HepG2 (cell line): Measurements from ENCODE around the gene PPP2R5C. TPM values are rescaled to one million over a fixed set of nuclear protein-coding genes. Genes with fewer than 3 reads are reported as not detected.

Experiments used
- AHDC1 ChIP-seq: sonication (generic); formaldehyde crosslinking; IDR thresholded peaks from 2 replicates; pipeline ENCODE4 v1.5.1; 2020; ENCODE audit warnings: mild to moderate bottlenecking, missing genetic modification reagents, borderline replicate concordance
- BCLAF1 ChIP-seq: fragments of 450-650 bp; IDR thresholded peaks from 2 replicates; pipeline ENCODE4 v1.6.1; 2017; ENCODE audit warnings: mild to moderate bottlenecking
- CSRNP1 ChIP-seq: sonication (generic); formaldehyde crosslinking; IDR thresholded peaks from 2 replicates; pipeline ENCODE4 v1.8.1; 2023; ENCODE audit warnings: mild to moderate bottlenecking, missing genetic modification reagents
- GZF1 ChIP-seq: sonication (generic); formaldehyde crosslinking; IDR thresholded peaks from 2 replicates; pipeline ENCODE4 v1.5.1; 2020; ENCODE audit warnings: mild to moderate bottlenecking, missing genetic modification reagents
- RFX3 ChIP-seq: IDR thresholded peaks from 2 replicates; pipeline ENCODE4 v1.6.1; 2016; ENCODE audit warnings: missing biosample characterization, missing genetic modification reagents
- ZFP1 ChIP-seq: IDR thresholded peaks from 2 replicates; pipeline ENCODE4 v1.6.1; 2016
- ZNF407 ChIP-seq: sonication (generic); formaldehyde crosslinking; IDR thresholded peaks from one replicate; pipeline ENCODE4 v1.5.1; 2020; ENCODE audit warnings: mild to moderate bottlenecking, missing genetic modification reagents; ENCODE audit errors: not compliant biosample characterization
- ZNF768 ChIP-seq: sonication (generic); formaldehyde crosslinking; IDR thresholded peaks from 2 replicates; pipeline ENCODE4 v1.4.0; 2020; ENCODE audit warnings: missing genetic modification reagents
- ZSCAN5A ChIP-seq: sonication (generic); formaldehyde crosslinking; IDR thresholded peaks from 2 replicates; pipeline ENCODE4 v1.8.0; 2022; ENCODE audit warnings: mild to moderate bottlenecking, missing genetic modification reagents, borderline replicate concordance
- polyA plus RNA-seq, 8 experiments: library from polyadenylated mRNA; depleted of rRNA in 3 of 8; stranded (reverse) in 7 of 8; unstranded in 1 of 8; fragments of >200 nt; fragmentation: Illumina TruSeq in 4 of 8; extraction: Trizol in 4 of 8; gene quantifications; 2 replicates each; pipeline versions ENCODE4 v1.2.1 to v1.2.3, GENCODE V29; 2011 to 2016; ENCODE audit warnings: low read depth in 4 of 8, missing spikeins in 1 of 8, mixed read lengths in 1 of 8; ENCODE audit not compliant: insufficient read depth in 1 of 8
- total RNA-seq, 5 experiments: library from RNA; depleted of rRNA; stranded (reverse); fragments of >200 nt; fragmentation: Illumina TruSeq; extraction: Trizol; gene quantifications; 2 replicates each; pipeline ENCODE4 v1.2.3, GENCODE V29; 2016; ENCODE audit warnings: low read depth in 1 of 5

PPP2R5C gene
- total and polyA plus RNA-seq, 2 of the 13 experiments (the other 11 are each of a cell fraction or from before 2014, with no cell fraction given) = 74.3 to 78.5 TPM

- TF ChIP-seq BCLAF1 (no peak), RFX3 (CRISPR knock-in tag) (no peak), ZSCAN5A (no peak), ZNF407 (CRISPR knock-in tag) (no peak), ZFP1 (no peak), GZF1 (CRISPR knock-in tag) (no peak), CSRNP1 (CRISPR knock-in tag) (no peak), ZNF768 (CRISPR knock-in tag) (no peak), AHDC1 (no peak)
Observed at GRCh38 chr14:101891471-101891870, 130.0 kb downstream of the PPP2R5C start (continued).
